ENCODE measurements around the gene OSBPL6.
"Not testable (repeated sequence)": the region's sequence is repeated elsewhere in the genome, so short reads cannot be mapped to it uniquely, and the experiment has no call there.

The OSBPL6 gene

DNA sequence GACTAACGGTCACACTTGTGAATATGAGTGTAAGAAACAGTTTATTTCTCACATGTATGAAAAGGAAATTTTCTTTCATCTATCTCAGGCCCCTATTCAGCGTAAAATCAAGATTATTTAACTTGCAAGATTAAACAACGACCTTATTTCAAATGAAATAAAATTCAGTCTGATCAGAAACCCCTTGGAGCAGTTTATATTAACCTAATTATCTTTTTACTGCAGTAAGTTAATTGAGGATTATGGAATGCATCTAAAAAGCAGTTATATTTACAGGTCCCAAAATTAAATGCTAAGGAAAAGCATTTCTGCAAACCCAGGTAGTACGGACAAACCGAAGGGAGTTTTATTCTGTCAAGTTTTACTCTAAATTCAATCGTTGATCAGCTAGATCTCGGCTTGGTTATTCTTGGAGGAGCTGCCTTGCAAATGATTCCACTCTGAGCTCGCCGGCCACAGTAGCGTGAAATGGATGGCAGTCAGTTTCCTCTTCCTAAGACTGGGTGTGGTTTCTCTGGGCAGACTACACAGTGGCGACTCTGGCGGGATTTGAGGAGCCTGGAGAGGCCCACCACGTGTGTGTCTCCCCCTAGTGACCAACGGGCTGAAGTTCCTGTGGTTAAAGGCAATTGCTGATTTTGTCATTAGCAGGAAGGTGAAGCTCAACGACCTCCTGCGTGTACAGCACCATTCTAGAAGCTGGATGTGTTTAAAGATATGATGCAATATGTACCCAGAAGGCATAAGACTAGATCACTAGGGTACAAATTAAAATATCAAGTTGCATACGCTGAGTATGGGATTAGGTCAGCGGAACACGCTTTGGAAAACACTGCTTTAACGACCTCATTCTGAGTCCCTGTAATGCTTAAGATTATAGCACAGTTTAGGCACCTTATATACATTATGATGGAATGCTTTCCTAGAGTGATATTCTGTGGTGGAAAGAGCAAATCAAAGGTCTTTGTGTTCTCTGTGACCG lies 220.2 kb downstream of the OSBPL6 start:
- peak; percentile 85 for DNase-seq

DNA sequence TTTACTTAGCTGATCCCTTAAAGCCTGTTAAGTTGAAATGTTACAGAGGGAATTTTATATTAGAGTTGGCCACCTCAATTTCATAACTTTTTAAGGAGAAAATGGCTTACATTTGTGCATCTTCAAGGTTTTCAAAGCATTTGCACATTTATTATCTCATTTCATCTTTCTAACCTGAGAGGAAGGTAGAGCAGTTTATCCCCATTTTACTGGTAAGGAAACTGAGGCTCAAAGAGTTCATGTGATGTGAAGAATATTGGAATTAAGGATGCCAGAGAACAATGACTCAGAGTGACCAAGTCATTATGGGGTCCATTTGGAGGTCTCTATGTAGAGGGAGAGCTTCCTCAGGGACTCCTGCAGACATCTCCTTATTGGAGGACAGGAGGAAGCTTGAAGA lies 221.7 kb downstream of the OSBPL6 start:
- no peak for DNase-seq

DNA sequence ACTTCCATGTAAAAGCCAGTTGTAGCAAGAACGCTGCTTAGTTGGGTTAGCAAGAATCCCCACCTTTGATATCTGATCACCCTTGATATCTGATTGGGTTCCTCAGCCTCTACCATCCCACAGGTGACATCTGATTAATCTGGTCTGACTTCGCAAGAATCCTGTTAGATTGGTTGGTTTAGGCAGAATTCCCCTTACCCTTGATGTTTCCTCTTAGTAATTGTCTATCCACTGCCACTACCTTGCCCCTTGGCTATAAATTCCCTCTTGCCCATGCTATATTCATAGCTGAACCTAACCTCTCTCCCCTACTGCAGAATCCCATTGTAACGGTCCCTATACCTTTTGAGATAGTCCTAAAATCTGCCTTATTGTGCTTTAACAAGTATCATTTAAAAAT lies 223.6 kb downstream of the OSBPL6 start:
- DNase-seq: no peak

DNA sequence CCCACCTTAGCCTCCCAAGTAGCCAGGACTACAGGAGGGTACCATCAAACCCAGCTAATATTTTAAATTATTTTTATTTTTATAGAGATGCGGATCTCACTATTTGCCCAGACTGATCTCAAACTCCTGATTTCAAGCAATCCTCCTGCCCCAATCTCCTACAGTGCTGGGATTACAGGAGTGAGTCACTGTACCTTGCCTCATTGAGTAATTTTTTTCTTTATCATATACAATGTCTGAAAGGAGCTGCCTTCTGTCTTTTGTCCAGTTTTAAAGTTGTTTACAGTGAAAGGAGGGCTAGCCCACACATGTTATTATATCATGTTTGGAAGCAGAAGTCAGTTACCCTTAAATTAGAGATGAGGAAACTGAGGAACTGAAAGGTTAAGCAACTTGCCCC lies 224.1 kb downstream of the OSBPL6 start:
- no peak for DNase-seq

DNA sequence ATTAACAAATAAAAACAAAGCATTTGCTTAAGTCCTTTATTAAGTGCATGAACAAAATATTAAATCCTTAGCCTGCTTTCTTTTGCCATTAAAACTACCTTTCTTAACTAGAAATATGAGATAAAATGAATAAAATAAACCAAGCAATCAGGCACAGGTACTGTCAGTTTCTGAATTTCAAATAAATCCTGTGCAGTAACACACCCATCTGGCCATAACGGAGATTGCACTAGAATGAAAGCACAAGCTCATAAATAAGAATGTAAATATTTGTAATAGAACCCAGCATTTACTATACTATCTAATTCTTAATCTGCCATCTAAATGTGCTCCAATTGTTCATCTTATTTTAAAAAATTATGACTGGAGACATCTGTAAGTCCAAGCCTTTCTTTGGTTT lies 224.8 kb downstream of the OSBPL6 start:
- DNase-seq: no peak

DNA sequence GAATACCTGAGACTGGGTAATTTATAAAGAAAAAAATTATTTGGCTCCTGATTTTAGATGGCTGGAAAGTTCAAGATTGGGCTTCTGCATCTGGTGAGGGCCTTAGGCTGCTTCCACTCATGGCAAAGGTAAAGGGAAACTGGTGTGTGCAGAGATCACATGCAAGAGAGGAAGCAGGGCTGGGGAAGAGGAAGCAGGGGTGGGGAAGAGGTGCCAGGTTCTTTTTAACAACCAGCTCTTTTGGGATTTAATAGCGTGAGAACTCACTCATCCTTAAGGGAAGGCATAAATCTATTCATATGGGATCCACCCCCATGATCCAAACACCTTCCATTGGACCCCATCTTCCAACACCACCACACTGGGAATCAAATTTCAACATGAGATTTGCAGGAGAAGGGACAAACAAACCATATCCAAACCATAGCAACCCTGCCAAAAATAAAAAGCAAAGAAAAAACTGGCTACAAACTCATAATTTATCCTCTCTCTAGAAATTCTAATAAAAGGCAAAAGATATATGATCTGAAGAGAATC lies 226.2 kb downstream of the OSBPL6 start:
- no peak for DNase-seq

DNA sequence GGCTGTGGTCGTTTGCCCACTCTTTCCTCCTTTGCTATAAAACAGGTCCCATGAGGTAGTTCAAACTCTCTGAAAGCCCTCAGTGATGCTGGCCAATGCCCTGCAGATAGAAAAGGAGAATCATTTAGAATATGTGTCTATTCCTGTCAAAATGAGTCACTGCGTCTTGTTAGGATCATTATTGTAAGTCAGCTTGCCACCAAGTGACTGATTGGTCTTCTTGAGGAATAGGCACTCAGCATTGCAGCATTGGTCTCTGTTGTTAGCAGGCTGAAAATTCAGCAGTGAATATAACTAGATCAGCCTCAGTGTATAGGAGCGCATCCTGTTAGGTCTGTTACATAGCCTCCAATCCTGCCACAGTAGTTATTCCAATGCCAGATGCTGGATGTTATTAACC lies 227.8 kb downstream of the OSBPL6 start:
- no peak for DNase-seq

DNA sequence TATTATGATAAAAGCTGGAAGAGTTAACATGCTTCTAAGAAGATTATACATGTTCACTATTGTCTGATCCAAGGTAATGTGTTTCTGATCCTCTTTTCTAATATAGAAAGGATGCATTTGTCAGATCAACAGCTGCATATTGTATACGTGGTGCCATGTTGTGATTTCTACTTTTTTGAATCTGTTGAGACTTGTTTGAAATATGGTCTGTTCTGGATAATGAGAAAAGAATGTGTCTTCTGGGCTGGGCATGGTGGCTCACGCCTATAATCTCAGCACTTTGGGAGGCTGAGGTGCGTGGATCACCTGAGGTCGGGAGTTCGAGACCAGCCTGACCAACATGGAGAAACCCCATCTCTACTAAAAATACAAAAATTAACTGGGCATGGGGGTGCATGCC lies 229.4 kb downstream of the OSBPL6 start:
- DNase-seq: not testable (repeated sequence)

DNA sequence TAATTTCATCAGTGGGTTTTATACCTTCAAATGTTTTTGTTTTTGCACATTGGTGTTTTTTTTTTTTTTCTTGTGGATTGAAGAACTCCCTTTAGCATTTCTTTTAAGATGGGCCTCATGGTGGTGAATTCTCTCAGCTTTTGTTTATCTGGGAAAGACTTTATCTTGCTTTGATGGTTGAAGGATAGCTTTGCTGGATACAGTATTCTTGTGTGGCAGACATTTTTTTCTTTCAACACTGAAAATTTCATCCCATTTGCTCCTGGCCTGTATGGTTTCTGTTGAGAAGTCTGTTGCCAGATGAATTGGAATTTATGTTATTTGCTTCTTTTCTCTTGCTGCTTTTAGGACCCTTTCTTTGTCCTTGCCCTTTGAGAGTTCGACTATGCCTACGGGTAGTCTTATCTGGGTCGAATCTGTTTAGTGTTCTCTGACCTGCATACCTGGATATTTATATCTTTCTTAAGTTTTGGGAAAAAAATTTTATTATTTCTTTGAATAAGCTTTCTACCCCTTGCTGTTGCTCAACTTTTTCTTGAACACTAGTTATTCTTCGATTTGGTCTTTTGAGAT lies 231.0 kb downstream of the OSBPL6 start:
- DNase-seq: no peak

DNA sequence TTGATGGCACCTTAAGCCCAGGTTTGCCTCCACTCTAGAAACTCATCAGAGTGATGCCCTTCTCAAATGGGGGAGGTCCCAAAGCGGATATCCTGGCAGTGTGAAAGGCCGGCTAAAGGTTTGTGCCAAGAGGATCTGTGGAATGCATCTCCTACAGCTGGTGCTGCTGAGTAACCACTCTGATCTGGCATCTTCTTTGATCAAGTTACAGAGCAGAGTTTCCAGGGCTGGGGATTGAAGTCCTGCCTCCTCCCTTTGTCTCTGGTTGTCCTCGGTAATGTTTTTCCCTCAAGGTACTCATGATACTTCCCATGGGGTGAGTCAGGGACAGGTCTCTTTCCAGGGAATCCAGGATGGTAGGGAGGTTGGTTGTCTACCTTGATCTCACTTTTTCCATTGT lies 232.1 kb downstream of the OSBPL6 start:
- DNase-seq: no peak

DNA sequence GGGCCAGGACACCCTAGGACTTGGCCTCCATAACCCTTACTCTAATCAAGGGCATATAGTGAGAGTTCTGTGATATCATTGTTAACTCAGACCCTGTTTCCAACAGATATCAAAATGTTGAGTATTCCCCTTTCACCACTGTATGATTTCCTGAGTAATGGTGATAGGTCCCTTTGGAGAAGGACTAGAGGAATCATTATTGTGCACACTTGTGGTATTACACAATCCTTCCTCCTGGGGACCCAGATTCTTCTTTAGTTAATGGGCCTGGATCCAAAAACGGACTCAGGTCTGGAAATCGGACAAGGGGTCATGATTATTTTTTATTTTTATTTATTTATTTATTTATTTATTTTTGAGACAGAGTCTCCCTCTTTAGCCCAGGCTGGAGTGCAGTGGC lies 233.1 kb downstream of the OSBPL6 start:
- no peak for DNase-seq

DNA sequence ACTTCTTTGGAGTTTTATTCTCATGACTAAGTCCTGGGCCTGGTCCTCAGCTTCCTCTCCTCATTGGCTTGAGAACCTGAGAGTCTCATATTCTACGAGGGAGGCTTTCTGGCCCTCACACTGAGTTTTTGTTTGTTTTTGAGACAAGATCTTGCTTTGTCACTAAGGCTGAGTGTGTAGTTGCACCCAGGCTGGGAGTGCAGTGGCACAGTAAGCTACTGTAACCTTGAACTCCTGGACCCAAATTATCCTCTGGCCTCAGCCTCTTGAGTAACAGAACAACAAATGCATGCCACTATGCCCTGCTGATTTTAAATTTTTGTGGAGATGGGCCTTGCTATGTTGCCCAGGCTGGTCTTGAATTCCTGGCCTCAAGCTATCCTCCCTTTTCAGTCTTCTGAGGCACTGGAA lies 234.1 kb downstream of the OSBPL6 start:
- no peak for DNase-seq

DNA sequence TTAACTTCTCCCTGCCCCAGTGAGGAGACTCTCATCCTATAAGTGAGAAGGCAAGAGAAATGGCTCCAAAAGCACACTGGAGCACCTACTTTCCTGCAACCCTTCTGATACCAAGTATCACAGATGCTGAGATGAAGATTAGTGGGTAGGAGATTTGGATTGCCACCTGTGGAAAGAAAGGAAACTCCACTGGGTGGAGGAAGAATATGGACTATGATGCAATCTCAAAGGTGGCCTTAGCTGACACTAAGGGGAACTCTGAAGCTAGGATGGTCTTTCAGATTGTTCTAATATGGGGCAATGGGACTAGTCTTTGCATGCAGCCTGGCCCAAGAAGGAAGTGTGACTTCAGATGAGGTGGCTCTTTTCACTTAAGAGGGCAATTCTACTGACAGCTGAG lies 235.0 kb downstream of the OSBPL6 start:
- DNase-seq: no peak

DNA sequence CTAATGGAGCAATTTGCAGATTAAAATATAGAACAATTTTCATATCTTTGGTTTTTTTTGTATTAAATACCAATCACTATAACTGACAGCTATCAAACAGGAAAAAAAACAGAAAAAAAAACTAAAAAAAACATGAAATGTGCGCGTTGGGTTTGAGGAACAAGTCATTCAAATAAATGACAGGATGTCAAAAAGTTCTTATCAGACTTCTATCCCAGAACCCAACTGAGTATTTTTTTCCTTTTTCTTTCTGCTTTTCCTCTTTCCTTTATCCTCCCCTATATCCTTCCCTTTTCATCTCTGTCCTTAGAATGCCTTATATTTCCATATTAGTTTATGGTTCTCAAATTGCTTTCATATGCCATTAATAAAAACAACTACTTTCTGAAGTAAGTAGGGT lies 242.3 kb downstream of the OSBPL6 start:
- no peak for DNase-seq

DNA sequence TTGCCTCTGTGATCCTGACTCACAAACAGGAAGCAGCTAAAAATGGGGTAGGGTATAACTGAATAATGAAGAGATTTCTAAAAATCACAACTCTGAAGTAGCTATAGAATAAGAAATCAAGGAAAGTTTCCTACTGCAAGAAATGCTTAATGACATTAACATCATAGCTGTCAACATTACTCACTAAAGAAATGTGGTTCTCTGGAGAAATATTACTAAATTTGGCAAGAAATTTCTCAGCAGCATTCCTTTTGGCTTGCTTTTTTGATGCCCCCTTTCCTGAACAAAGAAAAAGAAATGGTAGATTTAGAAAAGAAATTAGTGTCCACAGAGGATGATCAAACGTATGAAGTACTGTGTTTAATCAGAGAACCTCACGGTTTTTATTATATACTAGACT lies 247.1 kb downstream of the OSBPL6 start:
- no peak for DNase-seq

DNA sequence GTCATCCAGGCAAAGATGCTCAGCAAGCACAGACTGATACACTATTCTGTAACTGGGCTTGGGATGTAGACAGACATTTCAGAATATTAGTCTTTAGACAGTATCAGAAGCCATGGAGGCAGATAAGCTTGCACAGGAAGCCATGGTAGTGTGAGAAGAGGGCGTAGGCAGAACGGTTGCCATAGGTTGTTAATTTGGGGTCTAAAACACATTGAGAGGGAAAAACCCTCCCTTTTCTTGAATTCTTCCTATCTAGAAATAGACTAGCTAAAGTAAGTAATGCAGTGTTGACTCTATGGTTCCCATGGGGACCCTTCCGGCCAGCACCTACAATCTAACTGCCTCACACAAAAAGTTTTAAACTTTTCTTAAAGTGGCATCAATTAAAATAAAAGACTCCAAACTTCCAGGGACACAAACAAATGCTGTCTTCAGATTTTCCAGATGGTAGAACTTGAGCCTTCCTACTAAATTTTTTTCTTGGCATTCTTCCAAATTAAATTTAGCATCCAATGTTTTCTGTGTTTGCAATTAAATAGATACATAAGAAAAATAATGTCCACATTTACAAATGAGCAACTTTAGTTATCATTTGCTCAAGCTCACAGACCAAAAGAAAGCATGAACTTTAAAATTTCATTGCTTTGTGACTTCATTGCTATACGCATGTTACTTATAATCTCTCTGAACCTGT lies 254.8 kb downstream of the OSBPL6 start:
- DNase-seq: no peak

DNA sequence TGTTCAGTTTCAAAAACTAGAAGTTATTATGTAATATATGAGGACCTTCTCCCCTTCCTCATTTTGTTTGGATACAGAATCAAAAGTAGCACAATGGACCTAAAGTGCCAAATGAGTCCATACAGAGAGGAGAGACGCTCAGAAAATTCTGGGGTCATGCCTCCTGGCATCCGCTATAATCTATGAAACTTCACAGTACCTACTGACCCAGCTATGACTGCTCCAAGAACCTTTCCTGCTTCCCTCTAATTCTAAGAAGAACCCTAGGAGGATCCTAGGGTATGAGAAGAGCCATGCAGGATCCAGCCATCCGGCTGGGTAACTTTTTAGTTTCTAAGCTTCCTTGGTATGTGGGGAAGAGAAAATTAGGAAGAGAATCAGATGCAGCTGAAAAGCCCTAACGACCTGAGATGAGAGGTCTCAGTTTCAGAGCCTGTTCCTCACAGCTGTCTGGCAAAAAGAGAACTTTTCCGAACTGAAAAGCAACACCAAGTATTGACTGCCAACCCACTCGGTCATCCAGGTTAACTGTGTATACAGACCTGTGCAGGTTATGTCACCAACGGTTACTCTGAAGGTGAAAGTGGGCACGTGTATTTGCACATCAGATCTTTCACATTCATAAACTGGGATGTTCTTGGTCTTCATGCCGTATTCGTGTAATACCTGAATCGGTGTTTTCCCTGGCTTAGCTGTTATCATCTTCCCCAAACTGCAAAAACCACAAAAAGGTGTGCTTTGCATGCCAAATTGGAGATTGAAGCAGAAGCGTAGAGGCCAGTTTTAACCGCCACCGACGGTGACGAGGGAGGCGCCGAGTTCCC lies 255.6 kb downstream of the OSBPL6 start:
- no peak for DNase-seq

DNA sequence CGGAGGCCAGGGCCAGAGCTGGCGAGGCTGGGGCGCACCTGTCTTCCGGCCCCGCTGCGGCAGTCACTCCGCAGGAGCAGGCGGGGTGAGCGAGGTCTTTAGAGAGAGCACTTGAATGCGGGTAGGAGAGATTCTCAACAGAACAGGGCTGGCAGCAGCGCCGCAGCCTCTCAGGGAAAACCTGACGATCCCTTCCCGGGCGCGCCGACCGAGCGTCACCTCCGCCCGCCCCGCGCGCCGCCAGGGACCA lies 256.1 kb downstream of the OSBPL6 start:
- no peak for DNase-seq

DNA sequence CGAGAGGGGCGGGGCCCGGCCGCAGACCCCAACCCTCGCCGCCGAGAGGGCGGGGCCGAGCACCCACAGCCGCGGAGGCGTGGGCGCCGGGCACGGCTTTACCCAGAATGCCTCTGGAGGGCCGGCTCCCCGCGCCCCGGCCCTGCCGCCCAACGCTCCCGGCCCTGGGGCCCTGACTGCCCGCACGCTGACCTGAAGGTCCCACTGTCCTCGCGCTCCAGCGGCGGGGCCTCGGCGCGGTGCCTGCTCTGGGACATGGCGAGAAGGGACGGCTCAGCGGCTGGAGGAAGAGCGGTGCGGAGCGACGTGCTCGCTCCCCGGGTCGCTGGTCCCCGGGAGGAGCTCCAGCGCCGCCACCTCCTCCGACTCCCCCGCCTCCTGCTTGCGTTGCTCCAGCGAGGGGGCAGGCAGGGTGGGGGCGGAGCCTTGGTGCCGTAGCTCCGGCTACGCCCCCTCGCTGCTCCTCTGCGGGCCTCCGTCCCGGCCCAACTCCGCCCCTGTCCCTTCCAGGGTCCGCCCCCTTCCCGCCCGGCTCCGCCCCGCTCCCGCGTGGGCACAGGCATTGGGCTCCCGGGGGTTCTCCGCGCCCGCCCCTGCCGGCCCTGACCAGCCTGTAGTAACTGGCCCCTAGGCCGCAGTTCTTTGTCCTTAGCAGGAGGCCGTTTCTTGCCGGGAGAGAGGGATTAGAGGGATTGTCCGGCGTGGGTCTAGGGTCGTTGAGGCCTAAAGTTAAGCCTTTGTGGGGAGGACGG lies 256.6 kb downstream of the OSBPL6 start, which contains the start of the genes PJVK and PRKRA:
TSS of gene PJVK (plus strand) at position 605 of the 752 bp plus-strand sequence. CDS start 2,032 bp downstream, outside the sequence.
TSS of gene PRKRA (minus strand) at position 402 of the 752 bp plus-strand sequence. CDS start at position 257, 145 bp downstream.
- DNase-seq: peak; percentile 93

DNA sequence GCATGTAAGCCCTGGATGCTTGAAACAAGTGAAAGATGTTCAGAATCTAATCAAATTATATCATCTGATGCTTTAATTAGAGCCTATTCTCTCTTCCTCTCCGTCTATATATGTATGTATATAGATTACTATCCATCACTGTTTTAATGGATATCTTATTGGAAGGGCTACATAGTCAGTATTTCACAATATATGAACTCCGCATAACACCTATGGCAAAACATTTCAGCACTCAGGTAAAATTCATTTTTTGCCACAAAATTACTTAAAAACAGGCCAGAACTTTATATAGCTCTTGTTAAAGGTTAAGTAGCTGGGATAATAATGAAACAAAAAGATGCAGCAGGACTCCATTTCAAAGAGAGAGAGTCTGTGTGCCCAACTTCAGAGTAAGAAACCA lies 258.0 kb downstream of the OSBPL6 start:
- no peak for DNase-seq

Measured in amniotic stem cell (primary cell).